Tibial nerve (tissue), 3 donors: Measurements from ENCODE around the gene ZFAND3.

ENCODE experiments used
- CTCF ChIP-seq, 5 experiments: fragments of 200-600 bp in 3 of 5; fragments of 450-650 bp in 2 of 5; sonication (generic) in 3 of 5; IDR thresholded peaks; one replicate each; pipeline ENCODE4 v1.5.1; 2016 to 2019; ENCODE audit warnings: antibody characterized with exemption in 5 of 5, mild to moderate bottlenecking in 3 of 5, moderate library complexity in 2 of 5
- POLR2A ChIP-seq, 2 donors: fragments of 450-650 bp; IDR thresholded peaks; one replicate each; pipeline ENCODE4 v1.6.1; 2017; ENCODE audit warnings: antibody characterized with exemption in 2 of 2, mild to moderate bottlenecking in 2 of 2, moderate library complexity in 2 of 2

GRCh38 chr6:38092964-38093363 is 273.4 kb downstream of the ZFAND3 start:
- no peak for TF ChIP-seq CTCF (IDR thresholded peaks at IDR 0.05)
- no peak for TF ChIP-seq POLR2A (IDR thresholded peaks at IDR 0.05)
